Measurements from ENCODE around the gene NAT10.
"Not testable (repeated sequence)": the region's sequence is repeated elsewhere in the genome, so short reads cannot be mapped to it uniquely, and the experiment has no call there.

NAT10 gene

DNA sequence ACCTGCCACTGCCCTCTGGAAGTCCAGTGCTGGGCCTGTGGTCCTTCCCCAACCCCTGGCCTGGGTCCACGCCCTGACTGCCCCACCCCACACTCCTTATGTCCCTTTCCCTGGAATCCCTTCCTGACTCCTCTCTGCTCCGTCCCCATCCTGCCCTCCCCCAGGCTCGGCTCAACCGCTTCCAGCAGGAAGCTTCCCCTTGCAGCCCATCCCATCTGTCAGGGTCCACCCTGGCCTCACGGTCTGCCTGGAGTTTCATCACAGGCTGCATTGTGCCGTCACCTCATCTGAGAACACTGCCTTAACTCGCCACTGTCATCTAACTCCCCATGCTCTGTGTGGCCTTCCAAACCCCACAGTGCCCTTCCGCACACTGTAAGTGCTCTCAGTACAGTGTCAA lies 64.3 kb downstream of the NAT10 start:
- no peak for DNase-seq

DNA sequence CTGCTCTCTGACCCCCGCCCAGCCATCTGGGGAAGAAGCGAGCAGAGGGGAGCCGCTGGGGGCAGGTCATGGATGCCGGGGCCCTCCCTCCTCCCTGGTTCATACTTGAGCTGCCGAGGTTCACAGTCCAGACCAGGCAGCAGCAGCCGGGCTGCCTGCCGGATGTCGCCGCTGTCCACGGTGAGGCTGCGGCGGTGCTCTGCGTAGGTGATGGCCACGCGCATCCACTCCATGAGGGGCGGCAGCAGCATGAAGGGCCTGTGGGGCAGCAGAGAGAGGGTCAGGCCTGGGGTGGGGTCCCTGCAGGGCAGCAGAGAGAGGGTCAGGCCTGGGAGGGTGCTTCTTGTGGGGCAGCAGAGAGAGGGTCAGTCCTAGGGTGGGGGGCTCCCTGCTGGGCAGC lies 67.6 kb downstream of the NAT10 start:
- DNase-seq: no peak

DNA sequence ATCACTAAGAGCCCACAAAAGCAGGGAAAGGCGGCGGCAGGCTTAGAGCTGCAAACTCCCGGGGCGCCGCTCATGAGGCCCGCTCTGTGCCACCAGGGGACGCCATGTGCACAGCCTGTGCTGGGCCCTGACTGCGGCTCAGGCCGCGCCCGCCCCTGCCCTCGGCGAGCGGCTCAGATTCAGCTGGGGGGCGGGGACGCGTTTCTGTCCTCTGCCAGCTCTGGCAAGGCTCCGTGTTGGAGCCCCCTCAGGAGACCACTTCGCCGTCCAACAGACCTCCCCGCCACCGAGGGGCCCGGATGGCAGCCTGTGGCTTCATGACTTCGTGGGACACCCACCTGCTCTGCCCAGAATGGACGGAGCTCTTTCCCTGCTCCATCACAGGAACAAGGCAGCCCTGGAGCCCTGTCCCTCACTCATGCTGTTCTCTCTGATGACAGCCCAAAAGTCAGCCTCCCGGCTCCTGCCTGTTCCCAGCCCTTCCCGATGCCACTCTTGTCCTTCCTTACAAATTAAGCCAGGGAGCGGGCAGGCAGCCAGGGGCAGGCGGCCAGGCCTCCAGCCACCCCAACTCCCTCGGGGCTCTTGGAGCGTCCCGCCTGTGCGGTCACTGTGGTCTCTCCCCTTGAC lies 69.1 kb downstream of the NAT10 start:
- peak; percentile 89 for DNase-seq

DNA sequence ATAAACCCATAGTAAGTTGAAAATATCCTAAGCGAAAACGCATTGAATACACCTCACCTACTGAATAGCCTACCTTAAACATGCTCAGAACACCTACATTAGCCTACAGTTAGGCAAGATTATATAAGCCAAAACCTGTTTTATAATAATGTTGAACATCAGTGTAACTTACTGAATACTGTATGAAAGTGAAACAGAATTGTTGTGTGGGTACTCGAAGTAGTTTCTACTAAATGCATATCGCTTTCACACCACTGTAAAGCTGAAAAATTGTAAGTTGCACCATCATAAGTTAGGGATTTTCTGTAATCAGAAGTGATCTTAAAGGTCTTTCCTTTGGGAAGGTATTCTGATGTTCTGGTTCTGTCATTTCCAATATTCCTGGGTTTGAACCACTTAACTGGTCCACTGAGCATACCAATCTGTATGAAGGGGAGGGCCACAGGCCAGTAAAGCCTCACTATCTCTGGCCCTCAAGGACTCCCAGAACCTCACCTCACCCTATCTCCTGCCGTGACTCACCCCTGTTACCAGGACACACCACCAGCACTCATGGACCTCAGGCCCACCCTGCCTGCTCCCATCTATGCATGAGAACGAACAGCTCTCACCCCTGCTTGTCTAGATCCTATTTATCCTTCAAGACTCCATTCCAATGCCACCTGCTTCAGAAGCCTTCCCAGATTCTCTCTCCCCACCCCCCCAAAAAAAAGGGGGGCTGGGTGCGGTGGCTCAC lies 70.0 kb downstream of the NAT10 start:
- no peak for DNase-seq

DNA sequence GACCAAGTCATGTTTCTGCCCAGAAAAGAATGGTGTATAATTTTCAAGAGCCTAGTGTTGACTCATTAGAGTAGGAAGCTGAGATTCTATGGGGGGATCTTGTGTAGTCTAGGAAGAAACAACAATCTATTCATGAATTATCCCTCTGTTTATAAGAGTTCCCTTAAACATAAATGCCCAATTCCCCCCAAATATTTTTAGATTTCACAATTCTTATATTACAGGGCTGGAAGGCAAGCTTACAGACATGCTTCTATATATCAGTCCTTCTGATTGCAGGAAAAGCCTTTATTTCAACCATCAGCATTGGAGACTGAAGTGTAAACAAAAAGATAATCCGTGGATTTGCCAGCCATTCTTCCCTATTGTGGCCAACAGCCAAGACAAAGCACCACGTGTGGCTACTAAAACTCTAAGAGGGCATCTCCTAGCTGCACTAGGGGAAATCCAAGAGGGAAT lies 71.4 kb downstream of the NAT10 start:
- no peak for DNase-seq

DNA sequence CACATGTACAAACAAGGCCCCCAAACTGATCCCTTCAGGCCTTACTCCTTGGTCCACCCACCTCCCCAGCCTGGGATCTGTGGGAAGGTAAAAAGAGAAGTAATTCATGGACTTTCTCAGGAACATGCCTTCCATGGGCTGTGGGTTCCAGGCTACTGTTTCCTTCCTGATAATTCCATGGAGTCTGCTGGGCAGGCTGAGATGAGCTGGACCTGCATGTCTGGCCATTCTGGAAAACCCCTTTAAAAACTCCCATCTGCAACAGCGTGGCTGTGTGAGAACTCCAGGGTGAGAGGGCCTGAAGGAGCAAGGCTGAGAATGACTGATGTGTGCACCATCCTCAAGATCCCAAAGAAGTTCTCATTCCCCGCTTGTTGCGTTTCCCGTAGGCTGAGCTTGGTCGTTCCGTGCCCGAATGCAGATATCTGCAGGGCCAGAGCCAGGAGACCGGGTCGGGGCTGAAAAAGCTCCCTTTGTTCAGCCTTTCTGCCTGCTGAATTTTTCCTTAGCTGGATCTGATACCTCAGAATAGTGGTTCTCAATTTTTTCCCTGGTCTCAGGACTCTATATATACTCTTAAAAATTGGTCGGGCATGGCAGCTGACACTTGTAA lies 72.9 kb downstream of the NAT10 start:
- no peak for DNase-seq

DNA sequence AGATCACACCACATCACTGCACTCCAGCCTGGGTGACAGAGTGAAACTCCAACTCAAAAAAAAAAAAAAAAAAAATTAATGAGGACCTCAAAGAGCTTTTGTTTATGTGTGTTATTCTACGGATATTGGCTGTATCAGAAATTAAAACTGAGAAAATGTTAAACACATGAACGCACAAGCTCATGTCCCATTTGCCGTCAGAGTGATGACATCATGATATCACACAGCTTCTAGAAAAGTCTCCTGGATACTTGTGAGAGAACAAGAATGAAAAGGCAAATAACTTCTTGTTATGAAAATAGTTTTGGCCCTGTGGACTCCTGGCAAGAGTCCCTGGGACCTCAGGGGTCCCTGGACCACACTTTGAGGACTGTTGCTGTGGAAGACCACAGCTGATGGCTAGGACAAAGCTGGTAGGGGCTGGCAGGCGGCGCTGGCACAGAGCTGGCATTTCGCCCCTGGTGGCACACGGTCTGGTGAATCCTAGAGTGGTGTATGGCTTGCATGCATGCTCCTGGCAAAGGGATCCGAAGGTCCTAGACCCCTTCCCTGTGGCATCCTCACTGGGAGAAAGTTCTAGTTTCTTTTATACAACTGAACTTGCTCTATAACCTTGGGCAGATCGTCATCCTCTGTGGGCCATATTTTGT lies 73.7 kb downstream of the NAT10 start:
- DNase-seq: no peak

DNA sequence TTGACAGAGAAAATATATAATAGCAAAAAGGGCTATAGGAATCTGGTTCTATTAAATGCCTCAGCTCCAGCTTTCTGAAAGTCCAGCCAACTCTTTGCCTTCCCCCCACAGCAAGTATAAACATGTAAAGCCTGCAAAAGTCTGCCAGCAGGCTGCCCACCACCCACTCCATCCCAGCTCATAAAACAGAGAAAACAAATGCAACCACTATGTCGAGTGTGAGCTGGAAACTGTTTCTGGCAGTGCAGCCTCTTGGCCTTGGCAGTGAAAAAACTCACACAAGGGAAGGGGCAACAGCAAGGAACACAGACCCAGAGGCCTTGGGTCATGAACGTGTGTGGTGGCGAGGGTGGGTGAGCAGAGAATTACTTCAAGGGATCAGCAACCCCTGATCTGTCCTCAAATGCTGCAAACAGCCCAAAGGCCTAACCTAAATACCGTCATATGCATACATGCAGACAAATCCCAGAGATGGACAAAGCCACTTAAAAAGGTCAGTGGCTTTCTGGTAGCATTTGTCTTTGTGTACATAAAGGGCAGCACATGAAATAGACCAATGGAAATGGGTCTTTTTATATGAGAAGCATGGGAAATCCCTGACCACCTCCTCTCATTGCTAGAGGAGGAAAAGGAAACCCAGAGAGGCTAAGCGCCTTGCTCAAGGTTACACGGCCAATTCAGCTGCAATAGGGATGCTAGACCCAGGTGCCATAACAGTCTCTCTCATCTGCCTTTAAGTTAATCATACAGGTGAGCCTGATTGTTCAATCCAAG lies 74.8 kb downstream of the NAT10 start:
- DNase-seq: no peak

DNA sequence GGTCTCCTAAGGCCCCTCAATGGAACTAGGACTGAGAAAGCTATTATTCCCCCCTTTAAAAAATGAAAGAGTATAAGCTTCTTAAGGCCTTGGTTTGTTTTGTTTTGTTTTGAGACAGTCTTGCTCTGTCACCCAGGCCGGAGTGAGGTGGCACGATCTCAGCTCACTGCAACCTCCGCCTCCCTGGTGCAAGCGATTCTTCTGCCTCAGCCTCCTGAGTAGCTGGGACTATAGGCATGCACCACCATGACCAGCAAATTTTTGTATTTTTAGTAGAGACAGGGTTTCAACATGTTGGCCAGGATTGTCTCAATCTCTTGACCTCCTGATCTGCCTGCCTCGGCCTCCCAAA lies 75.4 kb downstream of the NAT10 start:
- not testable (repeated sequence) for DNase-seq

DNA sequence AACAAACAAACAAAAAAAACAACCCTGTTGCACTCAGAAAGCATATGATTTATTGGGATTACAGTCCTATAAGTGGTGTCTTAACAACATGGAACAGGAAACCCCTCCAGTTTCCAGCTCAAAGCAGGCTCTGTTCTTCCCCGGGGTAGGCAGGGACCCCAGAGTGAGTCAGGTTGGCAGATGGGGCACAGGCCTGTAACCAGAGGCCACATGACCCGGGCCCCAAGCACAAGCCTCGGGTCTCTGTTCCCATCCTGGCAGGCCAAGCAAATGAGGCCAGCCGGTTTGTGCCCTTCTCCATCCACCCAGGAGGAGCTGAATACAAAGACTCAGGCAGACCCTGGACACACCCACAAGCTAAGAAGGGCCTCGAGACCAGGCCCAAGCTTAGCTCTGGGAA lies 75.8 kb downstream of the NAT10 start:
- no peak for DNase-seq

DNA sequence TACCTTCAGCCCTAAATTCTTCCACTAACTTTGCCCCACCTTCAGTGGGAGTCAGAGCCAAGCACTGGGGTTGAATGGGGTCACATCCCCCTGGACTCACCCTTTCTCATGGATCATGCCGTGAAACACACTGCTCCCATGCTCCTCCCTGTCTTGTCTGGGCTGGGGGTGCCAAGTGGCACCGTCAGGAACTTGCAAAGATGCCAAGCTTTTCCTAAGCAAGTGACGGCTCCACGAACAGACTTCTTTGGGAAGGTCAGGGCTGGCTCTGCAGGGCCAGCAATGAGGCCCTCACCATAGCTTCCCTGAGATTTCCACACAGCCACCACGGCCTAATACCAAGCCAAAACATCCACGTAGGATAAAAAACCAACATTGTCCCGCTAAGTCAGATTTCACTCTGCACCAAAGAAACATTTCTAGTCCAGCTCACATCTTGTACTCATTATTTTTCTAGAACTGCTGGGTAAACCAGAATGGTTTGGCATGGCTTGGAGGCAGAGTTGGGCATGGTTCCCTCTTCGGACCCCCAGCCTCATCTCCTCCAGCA lies 76.5 kb downstream of the NAT10 start:
- no peak for DNase-seq

DNA sequence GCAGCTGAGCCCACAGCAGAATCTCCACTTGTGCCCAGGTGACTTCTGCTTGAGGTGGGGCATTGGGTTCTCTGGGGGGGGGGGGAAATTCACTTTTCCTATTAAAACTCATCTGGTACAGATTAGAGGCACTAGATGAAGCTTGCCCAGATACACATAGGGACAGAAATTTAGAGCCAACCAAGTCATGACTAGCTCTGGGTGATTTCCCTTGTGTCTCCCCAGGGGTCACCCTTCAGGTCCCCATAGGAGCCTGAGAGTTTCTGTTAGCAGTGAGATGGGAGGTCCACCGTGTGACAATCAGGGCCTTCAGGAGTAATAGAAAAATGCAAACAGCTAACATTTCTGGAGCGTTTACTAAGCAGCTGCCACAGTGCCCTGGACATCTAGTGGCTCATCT lies 77.0 kb downstream of the NAT10 start:
- no peak for DNase-seq

DNA sequence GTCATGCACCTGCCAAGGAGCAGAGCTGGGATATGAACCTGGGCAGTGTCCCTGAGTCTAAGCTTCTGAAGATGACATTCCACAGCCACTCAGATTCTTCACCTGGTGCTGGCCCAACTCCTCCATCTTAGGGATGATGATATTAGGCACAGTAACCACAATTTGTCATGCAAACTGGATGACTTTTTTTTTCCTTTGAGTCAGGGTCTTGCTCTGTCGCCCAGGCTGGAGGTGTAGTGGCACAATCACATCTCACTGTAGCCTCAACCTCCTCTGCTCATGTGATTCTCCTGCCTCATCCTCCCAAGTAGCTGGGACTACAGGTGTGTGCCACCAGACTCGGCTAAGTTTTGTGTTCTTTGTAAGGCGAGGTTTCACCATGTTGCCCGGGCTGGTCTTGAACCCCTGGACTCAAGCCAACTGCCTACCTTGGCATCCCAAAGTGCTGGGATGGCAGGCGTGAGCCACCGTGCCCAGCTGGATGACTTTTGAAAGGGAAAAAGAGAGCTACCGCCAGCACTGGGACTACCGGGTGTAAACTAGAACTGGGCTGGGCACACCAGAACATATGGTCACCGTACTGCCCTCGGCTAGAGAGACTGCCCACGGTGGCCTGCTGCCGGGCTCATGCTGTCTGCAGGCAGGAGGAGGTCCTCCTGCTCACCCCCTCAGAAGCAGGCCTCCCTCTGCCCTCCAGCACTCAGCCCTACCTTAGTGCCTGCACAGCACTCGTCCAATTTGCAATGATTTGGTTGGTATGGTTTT lies 77.7 kb downstream of the NAT10 start:
- DNase-seq: no peak

DNA sequence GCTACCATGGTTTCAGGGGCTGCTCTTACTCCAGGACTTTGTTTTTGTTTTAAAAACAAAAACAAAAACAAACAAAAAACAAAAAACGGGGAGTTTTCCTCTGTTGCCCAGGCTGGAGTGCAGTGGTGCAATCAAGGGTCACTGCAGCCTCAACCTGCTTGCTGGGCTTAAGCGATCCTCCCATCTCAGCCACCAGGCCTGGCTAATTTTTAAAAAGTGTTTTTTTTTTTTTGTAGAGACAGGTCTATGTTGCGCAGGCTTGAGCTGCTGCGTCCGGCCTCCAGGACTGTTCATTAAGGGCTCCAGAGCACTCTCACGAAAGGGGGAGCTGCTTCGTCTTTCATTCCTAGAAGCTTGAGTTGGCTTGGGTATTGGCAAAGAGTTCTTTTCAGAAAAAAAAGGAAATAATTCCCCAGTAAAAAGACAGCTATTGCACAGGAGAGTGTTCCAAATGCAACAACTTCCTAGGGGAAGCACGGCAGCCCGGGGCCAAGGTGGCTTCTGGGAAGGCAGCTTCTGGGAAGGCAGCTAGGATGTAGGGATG lies 78.5 kb downstream of the NAT10 start:
- no peak for DNase-seq

DNA sequence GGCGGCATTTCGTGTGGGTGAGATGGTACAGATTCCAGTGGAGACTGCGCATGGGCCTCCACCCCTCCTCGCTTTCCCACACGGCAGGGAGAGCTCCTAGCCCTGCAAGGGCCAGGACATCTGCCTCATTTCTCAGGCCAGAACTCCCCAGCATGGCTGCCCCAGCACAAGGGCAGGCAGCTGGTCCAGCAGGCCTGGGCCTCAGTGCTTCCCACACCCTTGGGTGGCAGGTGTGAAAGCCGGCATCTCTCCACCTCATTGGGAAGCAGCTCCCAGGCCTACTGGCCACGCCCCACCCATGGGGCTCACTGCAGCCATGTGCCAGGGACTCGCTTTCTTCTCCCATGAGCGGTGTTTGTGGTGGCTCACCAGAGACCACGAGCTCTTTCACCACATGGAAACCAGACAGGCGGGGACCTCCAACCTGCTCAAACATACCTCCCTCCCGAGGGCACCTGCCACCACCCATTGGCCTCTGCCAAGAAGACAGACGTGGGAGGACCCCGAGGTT lies 79.1 kb downstream of the NAT10 start:
- no peak for DNase-seq

DNA sequence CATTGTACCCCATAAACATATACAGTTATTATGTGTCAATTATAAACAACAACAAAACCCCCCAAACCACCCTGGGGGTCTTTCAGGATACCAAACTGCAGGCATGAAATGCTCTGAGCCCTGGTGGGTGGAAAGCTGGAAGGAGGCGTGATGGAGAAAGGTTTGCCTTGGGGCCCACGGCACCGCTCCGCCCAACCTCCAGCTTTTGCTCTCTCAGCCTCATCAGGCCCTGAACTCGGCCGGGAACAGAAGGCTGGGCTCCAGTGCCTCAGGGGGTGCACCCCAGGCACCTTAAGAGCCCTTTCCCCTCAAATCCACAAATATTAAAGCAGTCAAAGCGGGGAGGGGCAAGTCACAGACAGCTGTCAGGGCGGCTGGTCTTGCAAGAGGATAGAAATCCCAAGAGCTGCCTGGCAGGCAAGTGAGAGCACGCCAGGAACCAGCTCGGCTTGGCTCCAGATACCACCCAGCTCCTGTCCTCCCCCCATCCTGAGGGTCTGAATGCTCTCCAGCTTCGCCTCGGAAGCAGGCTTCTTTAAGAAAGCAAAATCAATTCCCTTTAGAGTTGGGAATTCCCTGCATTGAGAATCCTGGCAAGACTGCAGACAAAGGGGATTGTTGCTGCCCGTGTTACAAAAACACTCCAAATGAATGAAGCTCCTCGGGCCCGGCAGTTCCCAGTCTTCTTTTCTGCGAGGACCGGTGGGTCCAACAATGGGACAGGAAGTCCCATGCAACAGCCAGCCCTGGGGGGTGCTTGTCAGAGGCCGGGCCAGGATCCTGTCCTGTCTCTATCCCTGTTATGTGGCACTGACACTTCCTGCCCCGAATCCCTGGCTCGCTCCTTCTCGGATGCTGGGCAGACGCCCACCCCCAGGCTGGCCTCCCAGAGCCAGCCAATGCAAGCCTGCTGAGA lies 80.8 kb downstream of the NAT10 start:
- DNase-seq: no peak

DNA sequence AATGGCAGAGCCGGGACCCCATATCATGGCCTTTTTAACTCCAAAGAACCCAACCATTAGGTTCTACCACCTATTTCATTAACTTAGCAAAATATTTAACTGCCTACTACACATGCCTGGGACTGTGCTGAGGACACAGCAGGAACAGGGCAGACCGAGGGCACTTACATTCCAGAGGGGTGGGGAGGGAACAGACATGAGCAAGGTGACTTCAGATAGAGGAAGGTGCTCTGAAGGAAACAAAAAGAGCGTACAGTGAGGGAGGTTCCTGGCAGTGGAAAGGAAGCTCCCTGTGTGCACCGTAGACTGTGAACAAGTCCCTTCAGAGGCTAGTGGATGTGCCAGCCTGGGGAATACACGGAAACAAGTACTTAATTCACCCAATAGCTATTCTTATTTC lies 82.8 kb downstream of the NAT10 start:
- no peak for DNase-seq

DNA sequence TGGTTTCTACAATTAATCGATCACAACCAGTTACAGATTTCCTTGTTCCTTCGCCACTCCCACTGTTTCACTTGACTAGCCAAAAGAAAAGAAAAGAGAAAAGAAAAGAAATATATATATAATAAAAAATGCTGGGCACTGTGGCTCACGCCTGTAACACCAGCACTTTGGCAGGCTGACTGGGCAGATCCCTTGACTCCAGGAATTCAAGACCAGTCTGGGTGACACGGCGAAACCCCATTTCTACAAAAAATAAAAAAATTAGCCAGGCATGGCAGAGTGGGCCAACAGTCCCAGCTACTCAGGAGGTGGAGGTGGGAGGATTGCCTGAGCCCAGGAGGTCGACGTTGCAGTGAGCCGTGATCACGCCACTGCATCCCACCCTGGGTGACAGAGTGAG lies 83.8 kb downstream of the NAT10 start:
- DNase-seq: no peak

DNA sequence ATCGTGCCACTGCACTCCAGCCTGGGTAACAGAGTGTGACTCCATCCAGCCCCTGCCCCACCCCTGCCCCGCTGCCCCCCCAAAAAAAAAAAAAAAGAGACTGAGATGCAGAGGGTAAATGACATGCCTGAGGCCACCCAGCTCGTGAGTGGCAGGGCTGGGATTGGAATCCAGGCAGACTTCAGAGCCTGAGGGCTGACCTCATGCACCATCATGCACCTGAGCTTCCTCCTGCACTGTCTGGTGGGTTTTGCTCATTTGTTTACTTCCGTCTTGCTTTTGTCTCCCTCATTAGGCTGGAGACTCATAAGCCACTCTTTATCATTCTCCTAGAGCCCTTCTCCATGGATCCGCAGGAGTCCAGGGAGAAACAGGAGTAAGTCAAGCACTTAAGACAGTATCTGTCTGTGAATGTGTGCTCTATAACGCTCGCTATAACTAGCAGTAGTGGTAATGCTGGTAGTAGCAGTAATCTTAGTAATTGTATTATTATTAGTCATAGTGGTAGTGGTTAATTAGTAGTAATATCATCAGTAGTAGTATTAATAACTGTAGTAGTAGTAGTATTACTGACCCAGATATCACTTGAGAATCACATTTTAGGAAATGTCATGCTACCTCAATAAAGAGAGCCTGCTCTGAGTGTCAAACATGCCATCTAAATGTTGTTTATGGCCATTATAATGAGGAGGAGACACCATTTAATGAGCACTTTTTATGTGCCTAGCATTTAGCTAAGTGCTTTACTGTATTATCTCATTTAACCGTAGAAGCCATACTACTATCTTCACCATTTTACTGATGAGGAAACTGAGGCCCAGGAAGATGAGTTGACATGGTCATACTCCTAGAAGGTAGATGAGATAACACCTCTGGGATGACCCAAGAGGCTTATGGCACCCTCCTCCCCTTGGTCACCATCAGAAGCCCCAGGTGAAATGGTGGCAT lies 85.0 kb downstream of the NAT10 start:
- DNase-seq: no peak
